MG63 (cell line): ENCODE results near the gene BRCA1. TPM values are rescaled to one million over a fixed set of nuclear protein-coding genes. Genes with fewer than 3 reads are reported as not detected.
"Not testable (repeated sequence)": the region's sequence is repeated elsewhere in the genome, so short reads cannot be mapped to it uniquely, and the experiment has no call there.

Experiments used
- DNase-seq: peaks from one replicate; pipeline ENCODE4 v3.0.0-alpha.2; 2020
- H3K27me3 ChIP-seq: fragments of 250-450 bp; sonication (Bioruptor Pico); 2 replicates; pipeline ENCODE4 v1.5.1; 2020; ENCODE audit warnings: mild to moderate bottlenecking, moderate library complexity
- H3K36me3 ChIP-seq: fragments of 250-450 bp; sonication (Bioruptor Pico); 2 replicates; pipeline ENCODE4 v1.5.1; 2020; ENCODE audit warnings: mild to moderate bottlenecking, moderate library complexity
- H3K4me3 ChIP-seq: fragments of 250-450 bp; sonication (Bioruptor Pico); 2 replicates; pipeline ENCODE4 v1.5.1; 2020; ENCODE audit warnings: mild to moderate bottlenecking, moderate library complexity
- H3K9me3 ChIP-seq: fragments of 250-450 bp; sonication (Bioruptor Pico); 2 replicates; pipeline ENCODE4 v1.5.1; 2020; ENCODE audit warnings: mild to moderate bottlenecking, moderate library complexity
- total RNA-seq: library from RNA; depleted of rRNA; stranded (reverse); fragments of >200 nt; shearing (Covaris generic); gene quantifications from 2 replicates; pipeline ENCODE4 v1.2.3, GENCODE V29; 2014; ENCODE audit warnings: low replicate concordance

Gene BRCA1
- total RNA-seq, 1 experiment from 2014 or later: 30.8 TPM

DNA sequence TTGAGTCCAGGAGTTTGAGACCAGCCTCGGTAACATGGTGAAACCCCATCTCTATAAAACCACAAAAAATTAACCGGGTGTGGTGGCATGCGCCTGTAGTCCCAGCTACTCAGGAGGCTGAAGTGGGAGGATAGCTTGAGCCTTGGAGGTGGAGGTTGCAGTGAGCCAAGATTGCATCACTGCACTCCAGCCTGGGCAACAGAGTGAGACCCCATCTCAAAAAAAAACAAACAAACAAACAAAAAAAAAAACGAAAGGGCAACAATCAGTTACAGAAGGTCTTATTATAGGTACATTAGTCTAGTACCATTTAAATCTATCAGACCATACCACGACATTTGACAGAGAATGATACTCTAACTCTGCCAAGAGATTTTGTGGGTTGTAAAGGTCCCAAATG is 29.8 kb downstream of the BRCA1 start:
- H3K27me3 ChIP-seq, H3K4me3 ChIP-seq, H3K9me3 ChIP-seq, DNase-seq: not testable (repeated sequence)
- H3K36me3 ChIP-seq: peaks cover 71% of the 10 kb centered on the region

DNA sequence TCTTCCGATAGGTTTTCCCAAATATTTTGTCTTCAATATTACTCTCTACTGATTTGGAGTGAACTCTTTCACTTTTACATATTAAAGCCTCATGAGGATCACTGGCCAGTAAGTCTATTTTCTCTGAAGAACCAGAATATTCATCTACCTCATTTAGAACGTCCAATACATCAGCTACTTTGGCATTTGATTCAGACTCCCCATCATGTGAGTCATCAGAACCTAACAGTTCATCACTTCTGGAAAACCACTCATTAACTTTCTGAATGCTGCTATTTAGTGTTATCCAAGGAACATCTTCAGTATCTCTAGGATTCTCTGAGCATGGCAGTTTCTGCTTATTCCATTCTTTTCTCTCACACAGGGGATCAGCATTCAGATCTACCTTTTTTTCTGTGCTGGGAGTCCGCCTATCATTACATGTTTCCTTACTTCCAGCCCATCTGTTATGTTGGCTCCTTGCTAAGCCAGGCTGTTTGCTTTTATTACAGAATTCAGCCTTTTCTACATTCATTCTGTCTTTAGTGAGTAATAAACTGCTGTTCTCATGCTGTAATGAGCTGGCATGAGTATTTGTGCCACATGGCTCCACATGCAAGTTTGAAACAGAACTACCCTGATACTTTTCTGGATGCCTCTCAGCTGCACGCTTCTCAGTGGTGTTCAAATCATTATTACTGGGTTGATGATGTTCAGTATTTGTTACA is 30.9 kb downstream of the BRCA1 start:
- DNase-seq: no peak
- Histone ChIP-seq H3K27me3 (no peaks in the 10 kb centered on the region), H3K9me3 (no peaks in the 10 kb centered on the region), H3K4me3 (no peak overlapping the region), H3K36me3 (peaks cover 65% of the 10 kb centered on the region)

DNA sequence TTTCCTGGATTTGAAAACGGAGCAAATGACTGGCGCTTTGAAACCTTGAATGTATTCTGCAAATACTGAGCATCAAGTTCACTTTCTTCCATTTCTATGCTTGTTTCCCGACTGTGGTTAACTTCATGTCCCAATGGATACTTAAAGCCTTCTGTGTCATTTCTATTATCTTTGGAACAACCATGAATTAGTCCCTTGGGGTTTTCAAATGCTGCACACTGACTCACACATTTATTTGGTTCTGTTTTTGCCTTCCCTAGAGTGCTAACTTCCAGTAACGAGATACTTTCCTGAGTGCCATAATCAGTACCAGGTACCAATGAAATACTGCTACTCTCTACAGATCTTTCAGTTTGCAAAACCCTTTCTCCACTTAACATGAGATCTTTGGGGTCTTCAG is 32.3 kb downstream of the BRCA1 start:
- Histone ChIP-seq H3K36me3 (peaks cover 70% of the 10 kb centered on the region), H3K4me3 (no peak overlapping the region)
- DNase-seq: no peak

DNA sequence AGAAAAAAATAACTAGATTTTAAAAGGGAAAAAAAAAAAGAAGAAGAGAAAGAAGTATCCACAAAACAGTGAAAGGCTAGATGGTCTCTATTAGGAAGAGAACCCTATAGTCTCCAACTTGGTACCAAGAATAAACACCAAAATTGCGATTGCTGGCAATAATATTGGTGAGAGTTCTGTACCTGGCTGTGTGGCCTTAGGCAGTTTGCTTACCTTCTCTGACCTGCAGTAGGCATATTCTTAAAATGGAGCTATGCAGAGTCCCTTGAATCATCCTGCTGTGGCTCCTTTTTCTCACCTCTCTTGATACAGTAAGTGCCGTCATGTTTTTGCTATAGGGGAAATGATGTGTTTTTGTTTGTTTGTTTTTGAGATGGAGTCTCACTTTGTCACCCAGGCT is 35.1 kb downstream of the BRCA1 start:
- Histone ChIP-seq H3K36me3 (peaks cover 69% of the 10 kb centered on the region), H3K9me3 (no peaks in the 10 kb centered on the region), H3K4me3 (no peak overlapping the region), H3K27me3 (no peaks in the 10 kb centered on the region)
- no peak for DNase-seq

More for the DNA sequence above, 32.3 kb downstream of the BRCA1 start:
- H3K9me3 ChIP-seq: no peaks in the 10 kb centered on the region
- H3K27me3 ChIP-seq: no peaks in the 10 kb centered on the region

DNA sequence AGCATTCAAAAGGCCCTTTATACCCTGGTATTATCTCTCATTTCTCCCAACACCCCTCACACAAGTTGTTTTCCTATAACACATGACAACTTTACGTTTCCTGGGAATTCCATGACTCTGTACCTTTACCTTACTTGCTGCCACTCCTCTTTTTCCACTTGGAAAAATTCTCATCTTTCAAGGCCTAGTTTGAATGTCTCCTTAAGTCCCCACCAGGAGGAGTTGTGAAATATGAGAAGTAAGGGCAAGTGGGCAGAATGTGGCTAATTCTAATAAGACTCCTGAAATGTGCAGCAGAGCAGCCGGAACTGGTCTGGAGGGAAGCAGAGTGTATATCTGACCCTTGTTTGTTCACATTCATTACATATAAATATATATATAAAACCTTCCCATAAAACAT is 39.7 kb downstream of the BRCA1 start:
- Histone ChIP-seq H3K4me3 (no peak overlapping the region), H3K27me3 (no peaks in the 10 kb centered on the region), H3K9me3 (no peaks in the 10 kb centered on the region), H3K36me3 (peaks cover 47% of the 10 kb centered on the region)
- no peak for DNase-seq

DNA sequence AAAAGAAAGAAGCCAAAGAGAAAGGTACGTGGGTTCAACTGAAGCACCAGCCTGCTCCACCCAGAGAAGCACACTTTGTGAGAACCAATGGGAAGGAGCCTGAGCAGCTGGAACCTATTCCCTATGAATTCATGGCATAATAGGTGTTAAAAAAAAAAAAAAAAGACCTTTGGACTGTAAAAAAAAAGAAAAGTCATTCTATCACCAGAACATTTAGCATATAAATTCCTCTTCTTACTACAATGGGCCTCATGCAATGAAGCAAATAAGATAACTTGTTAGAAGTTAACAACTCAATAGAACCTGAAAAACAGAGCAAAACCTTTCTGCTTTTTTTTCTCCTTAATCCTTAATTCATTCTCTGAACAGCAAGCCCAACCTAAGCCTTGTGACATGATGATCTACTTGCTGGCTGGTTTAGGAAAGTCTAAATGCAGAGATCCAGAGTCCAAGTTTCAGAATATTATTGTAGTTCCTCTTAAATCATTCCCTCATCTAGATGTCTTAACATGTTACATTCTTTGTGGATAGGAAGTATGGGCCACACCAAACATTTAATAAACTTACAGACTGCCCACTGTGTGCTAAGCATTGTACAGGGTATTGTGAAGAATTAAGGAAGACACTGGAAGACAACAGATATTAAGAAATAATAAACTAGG is 45.4 kb downstream of the BRCA1 start:
- Histone ChIP-seq H3K36me3 (peaks cover 45% of the 10 kb centered on the region), H3K4me3 (no peak overlapping the region), H3K27me3 (no peaks in the 10 kb centered on the region), H3K9me3 (no peaks in the 10 kb centered on the region)
- DNase-seq: no peak

GRCh38 chr17:43074869-43075268 is 50.3 kb downstream of the BRCA1 start:
- Histone ChIP-seq H3K36me3 (peaks cover 54% of the 10 kb centered on the region), H3K9me3 (no peaks in the 10 kb centered on the region)
- no peak for DNase-seq

DNA sequence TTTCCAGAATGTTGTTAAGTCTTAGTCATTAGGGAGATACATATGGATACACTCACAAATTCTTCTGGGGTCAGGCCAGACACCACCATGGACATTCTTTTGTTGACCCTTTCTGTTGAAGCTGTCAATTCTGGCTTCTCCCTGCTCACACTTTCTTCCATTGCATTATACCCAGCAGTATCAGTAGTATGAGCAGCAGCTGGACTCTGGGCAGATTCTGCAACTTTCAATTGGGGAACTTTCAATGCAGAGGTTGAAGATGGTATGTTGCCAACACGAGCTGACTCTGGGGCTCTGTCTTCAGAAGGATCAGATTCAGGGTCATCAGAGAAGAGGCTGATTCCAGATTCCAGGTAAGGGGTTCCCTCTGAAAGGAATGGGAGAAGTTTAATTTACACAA is 54.3 kb downstream of the BRCA1 start:
- no peaks in the 10 kb centered on the region for H3K27me3 ChIP-seq
- no peaks in the 10 kb centered on the region for H3K9me3 ChIP-seq
- no peak overlapping the region for H3K4me3 ChIP-seq
- no peak for DNase-seq
- H3K36me3 ChIP-seq: peaks cover 65% of the 10 kb centered on the region

More at GRCh38 chr17:43074869-43075268, 50.3 kb downstream of the BRCA1 start:
- Histone ChIP-seq H3K4me3 (no peak overlapping the region), H3K27me3 (no peaks in the 10 kb centered on the region)

GRCh38 chr17:43070257-43070656 is 54.9 kb downstream of the BRCA1 start:
- H3K27me3 ChIP-seq: no peaks in the 10 kb centered on the region
- no peak overlapping the region for H3K4me3 ChIP-seq
- peaks cover 68% of the 10 kb centered on the region for H3K36me3 ChIP-seq
- no peaks in the 10 kb centered on the region for H3K9me3 ChIP-seq
- no peak for DNase-seq

DNA sequence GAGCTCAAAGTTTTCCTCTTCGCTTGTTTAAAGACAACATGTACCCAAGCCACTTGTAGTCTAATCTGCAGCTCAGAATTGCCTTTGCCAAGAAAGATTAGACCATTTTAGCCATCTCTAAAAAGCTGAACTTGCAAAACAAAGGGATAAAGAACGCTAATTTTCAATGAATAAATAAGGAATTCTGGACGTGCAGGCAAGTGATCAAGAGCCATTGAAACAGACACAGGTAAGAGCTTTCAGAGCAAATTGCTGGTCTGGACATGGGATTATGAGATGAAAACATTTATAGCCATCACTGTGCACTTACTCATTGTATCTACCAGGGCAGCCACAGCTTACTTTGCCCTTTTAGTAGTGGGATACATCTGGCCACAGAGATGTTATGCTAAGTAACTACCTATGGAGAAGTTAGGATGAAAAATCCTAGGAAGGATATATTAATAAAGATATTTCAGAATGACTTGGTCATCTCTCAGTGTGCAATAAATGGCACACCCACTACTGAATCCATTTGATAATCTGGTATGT is 55.7 kb downstream of the BRCA1 start:
- DNase-seq: no peak
- Histone ChIP-seq H3K36me3 (peaks cover 59% of the 10 kb centered on the region), H3K27me3 (no peaks in the 10 kb centered on the region), H3K4me3 (no peak overlapping the region), H3K9me3 (no peaks in the 10 kb centered on the region)

GRCh38 chr17:43068570-43069367 is 56.4 kb downstream of the BRCA1 start:
- H3K4me3 ChIP-seq: no peak overlapping the region
- H3K9me3 ChIP-seq: no peaks in the 10 kb centered on the region
- peaks cover 54% of the 10 kb centered on the region for H3K36me3 ChIP-seq
- DNase-seq: no peak
- H3K27me3 ChIP-seq: no peaks in the 10 kb centered on the region

GRCh38 chr17:43062984-43063638 is 62.1 kb downstream of the BRCA1 start:
- Histone ChIP-seq H3K27me3 (no peaks in the 10 kb centered on the region), H3K9me3 (no peaks in the 10 kb centered on the region), H3K4me3 (no peak overlapping the region), H3K36me3 (peaks cover 48% of the 10 kb centered on the region)
- no peak for DNase-seq

- Histone ChIP-seq H3K36me3 (peaks cover 63% of the 10 kb centered on the region), H3K4me3 (no peak overlapping the region), H3K27me3 (no peaks in the 10 kb centered on the region), H3K9me3 (no peaks in the 10 kb centered on the region)
- no peak for DNase-seq
These were observed 69.1 kb downstream of the BRCA1 start for GRCh38 chr17:43056051-43056450.

- H3K36me3 ChIP-seq: peaks cover 61% of the 10 kb centered on the region
- not testable (repeated sequence) for H3K4me3 ChIP-seq, H3K9me3 ChIP-seq, DNase-seq, H3K27me3 ChIP-seq
These were observed 72.2 kb downstream of the BRCA1 start for GRCh38 chr17:43053008-43053407.

DNA sequence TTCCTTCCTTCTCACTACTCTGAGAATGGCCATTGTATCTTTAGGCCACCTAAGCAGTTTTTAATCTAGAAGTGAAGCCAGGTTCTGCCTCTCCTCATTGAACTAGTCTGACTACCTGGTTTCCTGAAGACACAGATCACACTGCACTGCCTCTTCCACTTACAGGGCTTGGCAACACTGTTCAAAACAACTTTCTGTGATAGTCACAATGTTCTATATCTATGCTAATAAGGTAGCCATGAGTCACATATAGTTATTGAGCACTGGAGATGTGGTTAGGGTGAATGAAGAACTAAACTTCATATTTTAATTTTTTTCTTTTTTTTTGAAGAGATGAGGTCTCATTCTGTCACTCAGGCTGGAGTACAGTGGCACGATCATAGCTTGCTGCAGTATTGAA is 73.2 kb downstream of the BRCA1 start:
- H3K9me3 ChIP-seq: no peaks in the 10 kb centered on the region
- H3K4me3 ChIP-seq: no peak overlapping the region
- H3K36me3 ChIP-seq: peaks cover 69% of the 10 kb centered on the region
- no peaks in the 10 kb centered on the region for H3K27me3 ChIP-seq
- DNase-seq: no peak

DNA sequence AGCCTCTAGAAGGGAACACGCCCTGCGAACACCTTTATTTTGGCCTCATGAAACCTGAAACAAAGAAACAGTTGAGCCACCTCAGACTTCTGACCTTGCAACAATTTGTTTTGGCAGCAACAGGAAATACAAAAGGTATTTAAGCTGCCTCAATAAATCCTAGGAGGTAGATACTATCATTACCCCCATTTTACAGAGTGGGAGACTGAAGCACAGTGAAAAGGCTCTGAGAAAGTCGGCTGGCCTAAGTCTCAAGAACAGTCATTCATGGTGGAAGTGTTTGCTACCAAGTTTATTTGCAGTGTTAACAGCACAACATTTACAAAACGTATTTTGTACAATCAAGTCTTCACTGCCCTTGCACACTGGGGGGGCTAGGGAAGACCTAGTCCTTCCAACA is 81.1 kb downstream of the BRCA1 start:
- Histone ChIP-seq H3K9me3 (no peaks in the 10 kb centered on the region), H3K27me3 (no peaks in the 10 kb centered on the region), H3K36me3 (peaks cover 48% of the 10 kb centered on the region), H3K4me3 (no peak overlapping the region)
- no peak for DNase-seq

GRCh38 chr17:43043307-43043706 is 81.9 kb downstream of the BRCA1 start:
- no peak overlapping the region for H3K4me3 ChIP-seq
- H3K9me3 ChIP-seq: no peaks in the 10 kb centered on the region
- H3K36me3 ChIP-seq: peaks cover 45% of the 10 kb centered on the region
- H3K27me3 ChIP-seq: no peaks in the 10 kb centered on the region
- no peak for DNase-seq
